ENCODE measurements around the gene ZNF438. TPM values are rescaled to one million over a fixed set of nuclear protein-coding genes. Genes with fewer than 3 reads are reported as not detected.
"Not testable (repeated sequence)": the region's sequence is repeated elsewhere in the genome, so short reads cannot be mapped to it uniquely, and the experiment has no call there.

The ZNF438 gene
- total and polyA plus RNA-seq, 2 of the 4 experiments (the other 2 are of a cell fraction), result 1.8 to 2.9 TPM

DNA sequence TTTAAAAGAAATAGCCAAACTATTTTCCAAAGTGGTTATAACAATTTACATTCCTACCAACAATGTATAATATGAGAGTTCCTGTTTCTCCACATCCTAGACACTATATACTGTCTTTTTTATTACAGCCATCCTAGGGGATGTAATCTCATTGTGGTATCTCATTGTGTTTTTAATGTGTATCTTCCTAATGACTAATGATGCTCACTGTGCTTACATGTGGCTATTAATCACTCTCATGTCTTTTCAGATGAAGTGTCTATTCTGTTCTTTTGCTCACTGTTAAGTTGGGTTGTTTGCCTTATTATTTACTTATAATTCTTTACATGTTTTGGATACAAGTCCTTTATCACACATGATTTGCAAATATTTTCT, 71.8 kb downstream of the ZNF438 start:
- dilution Hi-C loops (cut with HindIII; ENCODE audit: low sequenced_read_pairs, unreplicated experiment) (no loop called here), intact Hi-C loops (cut with micrococcal nuclease) (loop anchor here (5.0 kb wide), 1 partner anchor 63 kb away; no protein-coding TSS in a partner anchor), in situ Hi-C loops (cut with MboI; ENCODE audit: low sequenced_read_pairs) (no loop called here)
- H3K9me3 ChIP-seq (ENCODE audit: control insufficient read depth, insufficient read depth, low read length), result no peaks in the 10 kb centered on the region
- CTCF ChIA-PET, result no interaction called here
- H2AK9ac ChIP-seq (replicated peaks; ENCODE audit: low read depth, low read length, poor library complexity), result no peak overlapping the region
- DNase-seq (no peak), ATAC-seq (ENCODE audit: low read depth) (no peak)
- no peaks in the 10 kb centered on the region for H3K36me3 ChIP-seq (ENCODE audit: control insufficient read depth, insufficient read depth, low read length)
- no peak overlapping the region for H2BK15ac ChIP-seq (ENCODE audit: low read depth, low read length)
- no peaks in the 10 kb centered on the region for H3K9me1 ChIP-seq (ENCODE audit: insufficient read depth, low read length)
- no peaks in the 10 kb centered on the region for H3K4me1 ChIP-seq (ENCODE audit: control insufficient read depth, insufficient read depth, low read length)
- no peak overlapping the region for H3K4me2 ChIP-seq (ENCODE audit: low read depth, low read length)
- no peak overlapping the region for H3K9ac ChIP-seq (ENCODE audit: low read depth, low read length)
- H3K18ac ChIP-seq (ENCODE audit: low read depth, low read length), result no peak overlapping the region
- H2BK5ac ChIP-seq (ENCODE audit: low read depth, low read length, poor library complexity, severe bottlenecking), result no peak overlapping the region
- no peak overlapping the region for H2BK120ac ChIP-seq (ENCODE audit: low read depth, low read length)
- no peak overlapping the region for H3K23ac ChIP-seq (ENCODE audit: low read depth, low read length)
- TF ChIP-seq NFE2L2 (IDR thresholded peaks at IDR 0.05; ENCODE audit: low read depth, low read length), result no peak
- H2AFZ ChIP-seq (replicated peaks; ENCODE audit: low read length, poor library complexity), result no peak overlapping the region
- H4K91ac ChIP-seq (ENCODE audit: insufficient read depth, low read depth, low read length), result no peak overlapping the region
- H4K20me1 ChIP-seq (ENCODE audit: insufficient read depth, low read length), result no peaks in the 10 kb centered on the region
- H4K5ac ChIP-seq (ENCODE audit: low read depth, low read length), result no peak overlapping the region
- H3K27ac ChIP-seq (ENCODE audit: insufficient read depth, low read length), result no peak overlapping the region
- H3K14ac ChIP-seq (replicated peaks; ENCODE audit: low read depth, low read length), result no peak overlapping the region
- no peaks in the 10 kb centered on the region for H3K27me3 ChIP-seq (ENCODE audit: control insufficient read depth, insufficient read depth, low read length)
- H3K4me3 ChIP-seq (ENCODE audit: insufficient read depth, low read depth, low read length), result no peak overlapping the region
- BruUV-seq (replicated peaks), result no TSS peak
- no peak overlapping the region for H2BK20ac ChIP-seq (ENCODE audit: low read depth, low read length)
- H3K56ac ChIP-seq (ENCODE audit: extremely low read depth, insufficient read depth, low read length), result no peak overlapping the region
- POLR2A ChIA-PET (ENCODE audit: unreplicated experiment), result interaction anchor here (0.7 kb wide), 1 partner anchor 441 kb away, joined by 3 read pairs; no protein-coding TSS in a partner anchor
- H3K4ac ChIP-seq (ENCODE audit: low read depth, low read length), result no peak overlapping the region
- H3K79me1 ChIP-seq (ENCODE audit: low read depth in 1 of 2, low read length in 2 of 2), result no peaks in the 10 kb centered on the region
- H2AK5ac ChIP-seq (ENCODE audit: low read depth, low read length), result no peak overlapping the region
- H4K8ac ChIP-seq (ENCODE audit: low read depth in 2 of 2, low read length in 2 of 2), result no peak overlapping the region

DNA sequence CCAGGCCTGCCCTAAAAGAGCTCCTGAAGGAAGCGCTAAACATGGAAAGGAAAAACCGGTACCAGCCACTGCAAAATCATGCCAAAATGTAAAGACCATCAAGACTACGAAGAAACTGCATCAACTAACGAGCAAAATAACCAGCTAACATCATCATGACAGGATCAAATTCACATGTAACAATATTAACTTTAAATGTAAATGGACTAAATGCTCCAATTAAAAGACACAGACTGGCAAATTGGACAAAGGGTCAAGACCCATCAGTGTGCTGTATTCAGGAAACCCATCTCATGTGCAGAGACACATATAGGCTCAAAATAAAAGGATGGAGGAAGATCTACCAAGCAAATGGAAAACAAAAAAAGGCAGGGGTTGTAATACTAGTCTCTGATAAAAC, 82.4 kb downstream of the ZNF438 start:
- H2AFZ ChIP-seq (replicated peaks; ENCODE audit: low read length, poor library complexity); H3K36me3 ChIP-seq (ENCODE audit: control insufficient read depth, insufficient read depth, low read length); H3K27ac ChIP-seq (ENCODE audit: insufficient read depth, low read length); H3K4me1 ChIP-seq (ENCODE audit: control insufficient read depth, insufficient read depth, low read length); H2BK20ac ChIP-seq (ENCODE audit: low read depth, low read length); POLR2A ChIA-PET (ENCODE audit: unreplicated experiment); H2BK5ac ChIP-seq (ENCODE audit: low read depth, low read length, poor library complexity, severe bottlenecking); BruUV-seq (replicated peaks); H3K79me1 ChIP-seq (ENCODE audit: low read depth in 1 of 2, low read length in 2 of 2); H4K91ac ChIP-seq (ENCODE audit: insufficient read depth, low read depth, low read length); H3K18ac ChIP-seq (ENCODE audit: low read depth, low read length); H2AK9ac ChIP-seq (replicated peaks; ENCODE audit: low read depth, low read length, poor library complexity); H3K56ac ChIP-seq (ENCODE audit: extremely low read depth, insufficient read depth, low read length); H3K9me1 ChIP-seq (ENCODE audit: insufficient read depth, low read length); H4K20me1 ChIP-seq (ENCODE audit: insufficient read depth, low read length); H4K8ac ChIP-seq (ENCODE audit: low read depth in 2 of 2, low read length in 2 of 2); intact Hi-C loops (cut with micrococcal nuclease); in situ Hi-C loops (cut with MboI; ENCODE audit: low sequenced_read_pairs); ATAC-seq (ENCODE audit: low read depth); DNase-seq; H2AK5ac ChIP-seq (ENCODE audit: low read depth, low read length); H3K4me2 ChIP-seq (ENCODE audit: low read depth, low read length); H3K14ac ChIP-seq (replicated peaks; ENCODE audit: low read depth, low read length); H3K9ac ChIP-seq (ENCODE audit: low read depth, low read length); H3K23ac ChIP-seq (ENCODE audit: low read depth, low read length); CTCF ChIA-PET; dilution Hi-C loops (cut with HindIII; ENCODE audit: low sequenced_read_pairs, unreplicated experiment); H3K4ac ChIP-seq (ENCODE audit: low read depth, low read length); H2BK15ac ChIP-seq (ENCODE audit: low read depth, low read length); H3K9me3 ChIP-seq (ENCODE audit: control insufficient read depth, insufficient read depth, low read length); H4K5ac ChIP-seq (ENCODE audit: low read depth, low read length); H3K4me3 ChIP-seq (ENCODE audit: insufficient read depth, low read depth, low read length); H3K27me3 ChIP-seq (ENCODE audit: control insufficient read depth, insufficient read depth, low read length); H2BK120ac ChIP-seq (ENCODE audit: low read depth, low read length): not testable (repeated sequence)
- WGBS, 2 experiments (ENCODE audit: extremely low coverage in 2 of 2, insufficient read length in 1 of 2), result no CpG with 5 or more reads among the region's 4 CpGs
